T follicular helper cell (primary cell): ENCODE data around the gene ISG20.

Experiments
- DNase-seq: peaks from one replicate; pipeline ENCODE4 v3.0.0-alpha.2; 2020; ENCODE audit warnings: low read depth

ISG20 gene

GRCh38 chr15:88653200-88654064 is 14.6 kb downstream of the ISG20 start:
- no peak for DNase-seq

GRCh38 chr15:88654430-88655102 is 15.8 kb downstream of the ISG20 start:
- DNase-seq = no peak

DNA sequence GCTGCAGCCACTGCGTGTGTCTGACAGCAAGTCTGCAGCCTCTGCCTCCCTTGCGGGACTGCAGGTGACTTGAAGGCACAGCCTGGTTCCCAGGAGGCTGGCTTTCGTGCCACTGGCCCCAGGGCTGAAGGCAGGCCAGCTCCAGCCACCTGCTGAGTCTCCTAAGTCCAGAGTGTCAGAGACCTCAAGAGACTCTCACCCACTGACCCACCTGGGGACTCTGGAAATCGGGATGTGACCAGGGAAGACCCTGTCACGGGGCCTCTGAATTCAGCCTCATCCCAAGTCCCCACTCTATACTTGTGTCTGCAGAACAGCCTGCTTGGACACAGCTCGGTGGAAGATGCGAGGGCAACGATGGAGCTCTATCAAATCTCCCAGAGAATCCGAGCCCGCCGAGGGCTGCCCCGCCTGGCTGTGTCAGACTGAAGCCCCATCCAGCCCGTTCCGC is 16.3 kb downstream of the ISG20 start:
- no peak for DNase-seq

DNA sequence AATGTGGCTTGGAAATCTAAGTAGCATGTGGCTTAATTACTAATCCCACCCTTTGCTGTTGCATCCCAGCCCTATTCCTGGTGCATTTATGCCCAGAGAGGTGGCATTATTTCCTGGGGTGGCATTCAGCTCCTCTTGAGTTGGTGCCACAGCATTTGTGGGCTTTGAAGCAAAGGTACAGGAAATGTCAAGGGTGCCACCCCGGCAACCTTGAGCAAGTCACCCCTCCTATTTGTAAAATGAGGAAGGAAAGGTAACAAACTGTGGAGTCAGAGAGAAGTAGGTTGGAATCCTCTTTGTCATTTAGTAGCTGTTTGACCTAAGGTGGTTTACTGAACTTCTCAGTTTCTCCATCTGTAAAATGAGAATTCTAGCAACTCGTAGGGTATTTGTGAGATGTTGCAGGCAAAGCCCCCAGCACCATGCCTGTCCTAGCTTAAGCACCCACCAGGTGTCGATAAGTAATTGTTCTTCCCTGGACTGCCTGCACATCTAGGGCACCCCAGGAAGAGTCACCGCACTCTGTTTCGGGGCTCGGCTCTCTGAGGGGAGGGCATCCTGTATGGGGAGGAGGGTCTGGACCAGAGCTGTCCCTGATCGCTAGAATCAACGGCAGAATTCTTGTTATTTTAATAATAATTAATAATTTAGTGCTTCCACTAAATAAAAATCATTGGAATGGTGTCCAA is 17.1 kb downstream of the ISG20 start:
- no peak for DNase-seq

GRCh38 chr15:88656760-88657221 is 18.0 kb downstream of the ISG20 start:
- DNase-seq = no peak

GRCh38 chr15:88657326-88658069 is 18.7 kb downstream of the ISG20 start:
- DNase-seq = no peak

DNA sequence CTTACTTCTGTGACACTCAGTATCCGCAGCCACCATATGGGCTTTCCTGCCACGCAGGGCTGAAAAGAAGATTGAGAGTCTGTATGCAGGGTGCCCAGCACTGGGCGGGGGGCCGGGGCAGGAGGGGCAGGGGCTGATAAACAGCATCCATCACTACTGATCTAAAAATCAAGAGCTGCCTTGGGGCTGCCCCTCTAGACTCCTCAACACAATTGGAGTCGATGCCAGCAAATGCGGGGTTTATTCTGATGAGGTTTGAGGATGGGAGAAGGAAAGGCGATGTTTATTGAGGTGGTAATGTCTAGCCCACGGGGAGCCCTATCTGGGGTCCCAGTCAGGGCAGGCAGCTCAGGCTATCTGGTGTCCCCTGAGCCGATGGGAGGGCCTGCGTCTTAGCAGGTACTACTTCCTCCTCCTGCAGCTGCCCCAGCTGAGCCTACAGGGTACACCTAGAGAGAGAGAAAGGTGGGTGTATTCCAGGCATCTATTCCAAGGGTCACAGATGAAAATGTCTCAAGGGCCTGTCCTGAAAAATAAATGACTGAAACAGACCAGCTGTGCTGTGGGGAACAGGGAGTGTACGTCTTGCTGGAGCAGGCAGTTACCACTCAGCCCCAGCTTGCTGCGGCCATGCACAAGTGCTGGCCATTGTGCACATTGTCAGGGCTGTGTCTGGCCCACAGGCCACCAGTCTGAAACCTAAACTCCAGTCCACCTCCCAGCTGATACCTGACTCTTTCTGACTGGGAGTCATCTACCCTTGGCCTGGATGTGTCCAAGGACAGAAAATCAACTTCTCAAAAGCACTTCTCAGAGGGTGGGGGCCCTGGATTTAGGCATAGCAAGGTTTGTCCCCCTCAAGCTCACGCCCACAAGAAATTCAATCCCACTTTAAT is 19.5 kb downstream of the ISG20 start:
- no peak for DNase-seq

DNA sequence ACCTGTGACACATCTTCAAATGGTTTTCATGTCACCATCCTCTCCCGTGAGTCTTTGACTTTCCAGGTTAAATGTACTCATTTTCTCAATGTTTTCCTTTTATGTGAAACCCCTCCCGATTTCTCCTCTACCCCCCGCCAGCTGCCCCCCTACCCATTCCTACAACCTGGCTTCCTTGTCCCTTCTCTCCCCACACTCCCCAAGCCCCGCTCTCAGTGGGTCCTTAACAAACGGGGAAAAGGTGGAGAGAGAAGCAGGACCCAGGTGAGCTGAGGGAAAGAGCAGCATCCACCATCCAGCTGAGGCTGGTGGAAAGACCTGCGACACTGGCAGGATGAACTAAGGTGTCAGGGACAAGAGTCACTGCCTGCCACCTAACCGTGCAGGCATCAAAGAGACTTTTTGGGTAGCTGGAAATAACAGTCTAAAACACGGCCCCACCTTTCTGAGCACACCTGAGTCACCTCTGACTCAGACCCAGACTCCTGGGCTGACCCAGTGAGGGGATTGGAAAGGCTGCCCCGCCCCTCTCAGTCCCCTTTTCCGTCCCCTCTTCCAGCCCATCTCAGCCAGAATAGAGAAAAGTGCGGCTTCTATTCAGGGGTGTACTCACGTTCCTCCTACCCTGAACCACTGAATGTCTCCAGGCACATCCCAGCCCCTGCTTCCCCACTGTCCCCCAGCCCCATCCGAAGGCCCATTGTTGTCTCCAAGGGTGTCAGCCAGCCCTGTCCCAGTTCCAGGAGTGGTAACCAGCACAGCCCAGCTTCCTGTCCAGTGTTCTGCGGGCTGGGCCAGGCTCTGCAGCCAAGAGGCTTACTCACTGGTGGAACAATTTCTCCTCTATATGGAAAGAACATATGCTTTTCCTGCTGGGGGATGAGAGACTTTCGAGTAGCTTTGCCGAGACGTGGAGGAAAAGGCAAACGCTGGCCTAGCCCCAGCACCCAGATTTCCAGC is 20.4 kb downstream of the ISG20 start:
- DNase-seq = no peak

DNA sequence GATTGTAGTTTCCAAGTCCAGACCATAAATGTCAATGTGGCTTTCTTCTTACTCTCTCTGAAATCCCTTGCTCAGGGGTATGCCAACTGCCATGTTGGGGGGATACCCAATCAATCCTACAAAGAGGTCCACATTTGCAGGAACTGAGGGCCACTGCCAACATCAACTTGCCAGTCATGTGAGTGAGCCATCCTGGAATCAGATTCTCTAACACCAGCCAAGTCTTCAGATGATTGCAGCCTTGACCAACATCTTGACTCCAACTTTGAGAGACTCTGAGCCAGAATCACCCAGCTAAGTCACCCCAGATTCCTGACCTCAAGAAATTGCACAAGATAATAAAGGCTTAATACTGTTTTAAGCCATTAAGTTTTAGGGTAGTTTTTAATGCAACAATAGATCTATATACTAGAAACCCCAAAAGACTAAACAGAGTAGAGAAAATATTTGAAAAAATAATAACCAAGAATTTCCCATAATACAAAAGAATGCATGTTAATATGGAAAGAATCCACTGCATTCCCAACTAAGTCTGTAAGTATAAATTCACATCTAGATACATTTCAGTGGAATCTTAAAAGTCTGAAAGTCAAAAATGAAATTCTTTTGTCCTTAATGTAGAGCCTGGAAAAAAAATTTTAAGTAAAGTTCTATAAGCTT is 22.4 kb downstream of the ISG20 start:
- no peak for DNase-seq

- no peak for DNase-seq
Measured at GRCh38 chr15:88661761-88662556, 23.1 kb downstream of the ISG20 start.

DNA sequence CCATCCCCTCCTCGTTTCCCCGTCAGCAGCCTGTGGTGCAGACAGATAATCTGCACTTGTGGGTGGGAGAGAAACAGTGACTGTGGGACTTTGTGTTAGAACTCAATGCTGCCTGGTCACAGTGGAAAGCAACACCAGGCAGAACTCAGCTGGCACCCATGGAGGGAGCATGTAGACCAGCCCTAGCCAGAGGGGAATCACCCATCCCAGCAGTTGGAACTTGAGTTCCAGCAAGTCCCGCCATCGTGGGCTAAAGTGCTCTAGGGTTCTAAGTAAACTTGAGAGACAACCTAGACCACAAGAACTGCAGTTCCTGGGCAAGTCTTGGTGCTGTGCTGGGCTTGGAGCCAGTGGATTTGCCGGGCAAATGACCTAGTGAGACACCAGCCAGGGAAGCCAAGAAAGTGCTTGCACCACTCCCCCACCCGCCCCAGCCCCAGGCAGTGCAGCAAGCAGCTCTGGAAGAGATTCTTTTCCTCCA is 24.4 kb downstream of the ISG20 start:
- DNase-seq = no peak

DNA sequence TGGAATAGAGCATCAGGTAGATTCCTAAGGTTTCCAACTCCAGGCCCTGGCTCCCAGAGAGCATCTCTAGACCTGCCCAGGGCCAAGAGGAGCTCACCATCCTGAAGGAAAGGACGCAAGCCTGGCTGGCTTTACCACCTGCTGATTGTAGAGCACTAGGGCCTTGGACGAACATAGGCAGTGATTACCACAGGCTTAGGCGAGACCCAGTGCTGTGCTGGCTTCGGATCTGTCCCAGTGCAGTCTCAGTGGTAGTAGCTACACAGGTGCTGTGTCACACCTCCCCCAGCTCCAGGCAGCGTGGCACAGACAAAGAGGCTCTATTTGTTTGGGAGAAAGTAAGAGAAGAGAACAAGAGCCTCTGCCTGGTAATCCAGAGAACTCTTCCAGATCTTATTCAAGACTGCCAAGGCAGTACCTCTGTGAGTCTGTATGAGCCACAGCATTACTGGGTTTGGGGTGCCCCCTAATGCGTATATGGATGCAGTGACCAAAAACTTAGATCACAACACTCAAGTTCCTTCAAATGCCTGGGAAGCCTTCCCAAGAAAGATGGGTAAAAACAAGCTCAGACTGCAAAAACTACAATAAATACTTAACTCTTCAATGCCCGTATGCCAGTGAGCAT is 25.4 kb downstream of the ISG20 start:
- peak; percentile 36 for DNase-seq

DNA sequence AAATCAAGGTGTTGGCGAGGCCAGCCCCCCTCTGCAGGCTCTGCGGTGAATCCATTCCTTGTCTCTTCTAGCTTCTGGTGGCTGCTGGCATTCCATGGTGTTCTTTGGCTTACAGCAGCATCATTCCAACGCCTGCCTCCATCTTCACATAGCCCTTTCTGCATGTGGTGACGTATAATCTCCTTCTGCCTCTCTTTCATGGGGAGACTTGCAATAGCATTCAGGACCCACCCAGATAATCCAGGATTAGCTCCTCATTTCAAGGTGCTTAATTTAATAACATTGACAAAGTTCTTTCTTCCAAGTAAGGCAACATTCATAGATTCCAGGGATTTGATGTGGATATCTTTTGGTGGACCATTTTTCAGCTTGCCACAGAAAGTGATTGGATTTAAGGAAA is 35.8 kb downstream of the ISG20 start:
- no peak for DNase-seq

GRCh38 chr15:88678755-88679154 is 39.9 kb downstream of the ISG20 start:
- DNase-seq = no peak

DNA sequence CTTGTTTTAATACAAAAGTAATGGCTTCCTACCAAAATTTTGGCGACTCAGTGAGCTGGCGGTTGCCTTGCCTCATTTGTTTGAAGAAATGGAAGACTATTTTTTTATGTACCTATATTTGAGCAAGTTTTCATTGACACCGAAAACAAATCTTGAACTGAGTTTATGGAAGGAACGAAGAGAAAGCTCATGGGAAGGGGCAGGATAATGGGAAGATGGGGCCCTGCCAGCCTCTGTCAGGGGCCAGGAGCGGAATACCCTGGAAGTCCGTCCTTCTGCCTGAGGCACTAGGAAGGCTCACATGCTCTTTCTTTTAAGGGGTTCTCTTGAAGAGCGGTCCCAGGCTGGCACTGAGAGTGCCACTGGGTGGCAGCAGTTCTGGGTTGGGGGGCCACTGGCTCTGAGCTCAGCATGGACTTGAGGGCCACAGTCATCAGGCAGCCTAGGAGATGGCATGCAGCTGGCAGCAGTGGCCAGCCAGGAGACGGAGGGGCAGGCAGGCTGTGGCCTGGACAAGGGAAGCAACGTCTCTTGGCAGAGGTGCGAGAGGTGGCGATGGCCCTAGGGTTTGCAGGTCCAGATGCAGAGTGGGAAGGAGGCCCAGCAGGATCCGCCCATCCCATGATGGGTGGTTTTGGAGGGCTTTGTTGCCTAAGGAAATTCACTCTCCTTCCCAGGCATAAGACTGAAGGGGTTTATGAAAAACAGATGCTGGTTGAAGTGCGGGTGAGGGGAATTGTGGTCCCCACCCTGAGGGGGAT is 41.6 kb downstream of the ISG20 start:
- no peak for DNase-seq

GRCh38 chr15:88681610-88682221 is 42.9 kb downstream of the ISG20 start:
- DNase-seq = no peak
